ENCODE results near the gene NMNAT2.

DNA sequence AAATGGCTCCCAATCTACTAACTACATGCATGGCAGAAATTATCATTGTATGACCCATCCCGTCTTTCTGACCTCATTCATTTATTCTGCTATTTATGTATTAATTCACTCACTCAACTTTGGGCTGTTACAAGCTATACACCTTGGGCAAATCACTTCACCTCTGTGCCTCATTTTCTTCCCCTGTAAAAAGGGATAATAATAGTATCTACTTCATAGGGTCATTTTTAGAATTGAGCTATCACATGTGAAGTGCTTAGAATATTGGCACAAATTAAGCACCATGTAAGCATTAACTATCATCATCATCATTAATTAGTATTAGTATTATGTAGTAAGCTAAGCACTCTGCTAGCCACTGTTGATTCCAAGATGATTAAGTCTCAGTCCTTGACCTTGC, 52.1 kb downstream of the NMNAT2 start:
- no peak for TF ChIP-seq POLR2A (IDR thresholded peaks at IDR 0.05; ENCODE audit: low read depth)
- TF ChIP-seq, protein P1, sequence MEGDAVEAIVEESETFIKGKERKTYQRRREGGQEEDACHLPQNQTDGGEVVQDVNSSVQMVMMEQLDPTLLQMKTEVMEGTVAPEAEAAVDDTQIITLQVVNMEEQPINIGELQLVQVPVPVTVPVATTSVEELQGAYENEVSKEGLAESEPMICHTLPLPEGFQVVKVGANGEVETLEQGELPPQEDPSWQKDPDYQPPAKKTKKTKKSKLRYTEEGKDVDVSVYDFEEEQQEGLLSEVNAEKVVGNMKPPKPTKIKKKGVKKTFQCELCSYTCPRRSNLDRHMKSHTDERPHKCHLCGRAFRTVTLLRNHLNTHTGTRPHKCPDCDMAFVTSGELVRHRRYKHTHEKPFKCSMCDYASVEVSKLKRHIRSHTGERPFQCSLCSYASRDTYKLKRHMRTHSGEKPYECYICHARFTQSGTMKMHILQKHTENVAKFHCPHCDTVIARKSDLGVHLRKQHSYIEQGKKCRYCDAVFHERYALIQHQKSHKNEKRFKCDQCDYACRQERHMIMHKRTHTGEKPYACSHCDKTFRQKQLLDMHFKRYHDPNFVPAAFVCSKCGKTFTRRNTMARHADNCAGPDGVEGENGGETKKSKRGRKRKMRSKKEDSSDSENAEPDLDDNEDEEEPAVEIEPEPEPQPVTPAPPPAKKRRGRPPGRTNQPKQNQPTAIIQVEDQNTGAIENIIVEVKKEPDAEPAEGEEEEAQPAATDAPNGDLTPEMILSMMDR (IDR thresholded peaks at IDR 0.05), result no peak
